GM19043 (cell line): ENCODE results near the gene RALGDS.

Experiments
- ATAC-seq: cut with Tn5 transposase; IDR thresholded peaks from one replicate; pipeline ENCODE4 v1.9.1; 2021; ENCODE audit warnings: low read depth; ENCODE audit not compliant: unreplicated experiment

RALGDS gene

DNA sequence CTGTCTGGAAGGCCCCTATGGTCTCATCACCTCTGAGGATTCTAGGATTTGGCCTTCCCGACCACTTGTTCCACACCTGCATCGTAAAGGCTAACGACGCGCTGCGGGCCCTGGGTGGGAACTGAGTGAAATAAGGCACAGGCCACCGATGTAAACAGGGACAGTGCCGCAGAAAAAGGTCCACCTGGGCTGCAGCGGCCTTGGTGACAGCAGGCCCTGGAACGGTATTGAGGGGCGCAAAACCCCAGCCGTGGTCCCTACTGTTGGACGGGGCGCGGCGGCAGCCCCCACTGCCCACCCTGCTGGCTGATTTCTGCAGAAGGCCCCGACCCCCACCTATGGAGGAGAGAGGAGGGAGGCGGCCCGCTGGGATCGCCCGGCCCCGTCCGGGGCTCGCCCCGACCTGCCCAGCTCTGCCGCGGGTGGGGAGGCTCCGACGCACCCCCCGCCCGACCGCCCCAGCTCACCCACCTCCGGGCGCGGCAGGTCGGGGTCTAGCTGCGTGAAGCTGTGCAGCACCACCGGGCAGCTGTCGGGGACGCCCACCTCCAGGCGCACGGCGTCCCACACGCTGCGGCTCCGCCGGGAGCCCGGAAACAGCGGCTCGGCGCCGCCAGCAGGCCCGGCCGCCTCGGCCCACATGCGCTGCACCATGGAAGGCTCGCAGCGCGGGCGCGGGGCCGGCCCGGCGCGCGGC, 391 bp downstream of the RALGDS start:
- ATAC-seq = no peak

GRCh38 chr9:133119846-133120500, 1.1 kb downstream of the RALGDS start:
- ATAC-seq = no peak

- ATAC-seq = no peak
These were observed 1.8 kb downstream of the RALGDS start for GRCh38 chr9:133119103-133119845.

DNA sequence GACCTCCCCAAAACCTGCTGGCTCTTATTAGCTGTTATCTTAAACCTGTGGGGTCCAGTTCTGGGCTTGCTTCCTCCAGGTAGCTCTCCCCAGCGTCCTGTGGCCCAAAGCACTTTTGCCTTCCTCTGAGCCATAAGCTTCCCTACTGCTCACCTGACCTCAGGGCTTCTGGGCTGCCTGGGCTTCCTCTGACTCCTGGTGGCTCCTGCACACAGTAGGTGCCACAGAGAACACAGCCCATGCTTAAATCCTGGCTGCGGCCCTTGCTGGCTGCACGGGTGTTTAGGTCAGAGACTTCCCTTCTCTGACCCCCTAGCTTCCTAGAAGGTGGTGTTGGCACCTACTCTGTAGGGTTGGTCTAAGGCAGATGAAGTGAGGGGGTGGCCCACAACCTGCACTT, 2.5 kb downstream of the RALGDS start:
- no peak for ATAC-seq

GRCh38 chr9:133118179-133118520, 2.9 kb downstream of the RALGDS start:
- no peak for ATAC-seq

GRCh38 chr9:133117271-133118178, 3.5 kb downstream of the RALGDS start:
- ATAC-seq = no peak

GRCh38 chr9:133116346-133117231, 4.5 kb downstream of the RALGDS start:
- ATAC-seq = no peak

GRCh38 chr9:133115604-133116345, 5.3 kb downstream of the RALGDS start:
- ATAC-seq = peak; percentile 66

DNA sequence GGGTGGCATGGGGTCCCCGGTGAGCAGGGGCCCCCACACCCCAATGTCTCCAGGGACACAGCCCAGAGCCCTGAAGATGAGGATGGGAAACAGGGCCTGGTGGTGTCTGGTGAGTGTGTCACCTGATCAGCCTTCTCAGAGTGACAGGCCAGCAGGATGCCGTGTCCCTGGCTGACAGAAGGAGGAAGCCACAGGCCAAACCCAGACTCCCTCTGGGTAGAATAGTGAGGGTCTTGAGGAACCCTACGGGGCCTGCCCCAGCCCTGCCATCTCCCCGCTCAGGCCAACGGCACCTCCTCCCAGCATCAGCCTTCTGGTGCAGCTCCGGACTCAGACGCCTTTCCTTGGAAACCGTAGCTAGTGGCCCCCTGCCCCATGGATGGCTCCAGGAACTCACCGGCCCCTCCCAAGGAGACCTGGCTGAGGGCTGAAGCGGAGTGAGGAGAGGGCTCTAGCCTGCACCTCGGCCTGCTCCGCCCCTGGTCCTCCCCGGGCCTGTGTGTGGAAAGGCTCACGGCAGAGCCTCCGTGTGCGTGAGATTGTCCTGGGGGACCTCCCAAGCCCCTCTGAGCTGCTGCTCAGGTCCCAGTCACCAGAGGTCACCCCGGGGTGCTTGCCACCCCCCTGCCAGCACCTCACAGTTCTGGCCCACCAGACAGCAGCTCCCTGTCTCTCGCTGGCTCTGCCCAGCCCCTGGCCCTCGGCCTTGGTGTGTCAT, 6.0 kb downstream of the RALGDS start:
- no peak for ATAC-seq

DNA sequence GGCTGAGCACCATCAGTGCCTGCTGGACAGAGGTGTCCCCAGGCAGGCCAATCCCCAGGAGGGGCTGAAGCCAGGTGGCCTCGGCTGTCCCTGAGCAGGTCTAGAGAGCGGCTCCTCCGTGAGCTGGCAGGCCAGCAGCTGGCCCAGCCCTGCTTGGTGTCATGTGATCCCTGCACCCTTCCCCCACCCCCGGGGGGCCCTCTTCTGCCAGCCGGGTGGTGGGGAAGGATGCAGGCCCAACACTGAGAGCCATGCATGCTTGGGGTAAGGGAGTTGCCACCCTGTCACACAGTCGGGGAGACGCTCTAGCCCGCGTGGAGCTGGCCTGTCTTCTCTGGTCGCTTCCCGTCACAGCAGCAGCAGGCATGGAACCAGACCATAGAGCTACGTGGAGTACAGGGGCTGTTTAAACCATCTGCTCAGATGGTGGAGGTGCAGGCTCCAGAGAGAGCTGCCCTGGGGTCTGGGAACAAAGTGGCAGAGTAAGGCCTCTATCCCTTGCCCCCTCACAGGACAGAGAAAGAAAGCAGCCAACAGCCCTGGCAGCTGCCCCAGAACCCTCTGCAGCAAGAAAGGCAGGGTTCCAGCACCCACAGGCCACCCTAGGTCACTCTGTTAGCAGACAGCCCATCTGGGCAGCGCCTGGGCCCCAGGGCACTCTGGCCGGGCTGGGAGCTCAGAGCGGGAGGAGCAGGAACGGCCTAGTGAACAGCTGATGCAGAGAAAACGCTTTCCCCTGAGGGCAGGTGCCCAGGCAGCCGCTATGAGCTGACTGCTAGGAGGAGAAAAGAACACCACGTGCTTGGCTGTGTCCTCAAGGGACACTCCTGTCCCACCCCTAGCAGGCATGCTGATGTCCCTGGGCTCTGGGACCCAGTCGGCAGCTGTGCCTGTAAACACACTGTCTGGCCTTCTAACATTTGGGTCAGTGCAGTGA, 6.8 kb downstream of the RALGDS start:
- no peak for ATAC-seq

DNA sequence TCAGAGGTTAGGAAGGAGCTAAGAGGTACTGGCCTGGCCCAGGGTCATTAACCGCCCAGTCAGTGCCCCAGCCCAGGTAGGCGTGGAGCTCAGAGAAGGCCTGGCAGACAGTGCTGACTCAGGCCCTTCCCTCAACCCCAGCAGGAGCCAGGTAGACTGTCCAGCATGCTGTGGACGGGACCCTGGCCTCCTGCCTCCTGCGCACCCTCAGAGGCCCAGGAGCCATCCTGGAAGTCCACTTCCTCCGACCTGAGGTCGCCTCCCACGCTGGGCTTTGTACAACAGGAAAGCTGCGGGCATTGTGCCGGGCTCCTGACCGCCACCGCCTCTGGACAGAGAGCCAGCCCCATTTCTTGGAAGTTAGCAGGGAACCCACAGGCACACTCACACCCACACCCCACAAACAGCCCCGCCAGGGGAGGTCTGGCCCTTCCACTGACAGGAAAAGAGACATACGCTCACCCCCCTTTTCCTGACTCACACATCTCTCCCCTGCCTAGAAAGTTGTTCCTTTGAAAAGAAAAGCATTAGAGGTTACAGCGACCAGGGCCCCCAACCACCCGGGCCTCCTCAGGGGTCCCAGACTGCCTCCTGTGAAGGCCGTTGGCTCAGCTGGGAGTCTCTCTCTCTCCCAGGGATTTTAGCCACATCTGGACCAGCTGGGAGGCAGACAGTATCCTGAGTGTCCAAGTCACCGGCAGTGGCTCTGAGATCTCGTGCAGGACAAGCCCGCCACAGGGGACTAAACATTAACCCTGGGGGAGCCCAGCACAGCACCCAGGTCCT, 7.7 kb downstream of the RALGDS start:
- ATAC-seq = no peak

DNA sequence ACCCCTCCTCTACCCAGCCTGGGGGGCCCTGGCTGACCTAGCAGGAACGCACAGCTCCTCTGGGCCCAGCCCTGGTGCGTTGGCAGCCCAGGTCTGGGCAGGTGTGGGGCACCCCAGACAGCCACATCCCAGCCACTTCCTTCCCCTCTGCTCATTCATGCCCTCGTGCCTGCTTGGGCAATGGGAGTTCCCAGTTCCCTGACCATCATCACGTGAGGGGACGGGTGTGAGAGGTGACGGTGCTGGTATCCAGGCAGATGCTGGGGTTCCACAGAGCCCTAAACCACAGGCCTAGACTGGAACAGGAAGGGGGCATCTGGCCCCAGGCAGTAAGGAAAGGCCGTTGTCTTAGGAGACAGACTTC, 8.4 kb downstream of the RALGDS start:
- ATAC-seq = no peak

- no peak for ATAC-seq
These were observed 9.0 kb downstream of the RALGDS start for GRCh38 chr9:133111808-133112662.

DNA sequence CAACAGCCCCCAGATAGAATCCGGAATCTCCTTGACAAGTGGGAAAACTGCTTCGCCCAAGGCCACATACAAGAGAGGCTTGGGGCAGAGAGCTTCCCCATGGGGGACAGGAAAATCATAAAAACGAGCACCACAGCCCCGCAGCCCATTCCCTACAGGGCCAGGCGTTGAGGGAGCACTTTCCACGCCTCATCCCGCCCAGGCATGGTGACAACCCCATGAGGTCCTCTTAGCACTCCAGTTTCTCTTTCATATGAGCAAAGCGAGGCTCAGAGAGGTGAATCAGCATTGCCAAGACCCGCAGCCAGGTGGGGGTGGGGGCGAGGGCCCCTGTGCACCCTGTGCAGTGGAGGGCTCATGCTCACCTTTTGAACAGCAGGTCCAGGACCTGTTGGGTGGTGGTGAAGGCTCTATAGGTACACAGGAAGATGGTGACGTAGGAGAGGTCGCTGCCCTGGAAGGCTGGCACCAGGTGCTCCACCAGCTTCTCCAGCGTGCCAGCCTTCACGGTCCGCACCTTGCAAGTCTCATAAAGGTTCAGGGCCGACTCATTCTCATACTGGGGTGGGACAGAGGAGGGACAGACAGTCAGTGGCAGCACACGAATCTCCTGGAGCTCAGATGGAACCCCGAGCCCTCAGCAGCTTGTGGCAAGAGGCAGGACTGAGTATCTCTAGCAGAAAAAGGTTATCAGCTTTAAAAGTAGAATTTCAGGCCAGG, 10.9 kb downstream of the RALGDS start:
- ATAC-seq = no peak
